Vagina (tissue), 2 donors: ENCODE data around the gene ESPNL.

ENCODE experiments used
- CTCF ChIP-seq, 3 experiments: fragments of 450-650 bp in 2 of 3; fragments of 200-600 bp in 1 of 3; sonication (generic) in 1 of 3; IDR thresholded peaks; one replicate each; pipeline ENCODE4 v1.5.1; 2017 to 2019; ENCODE audit warnings: antibody characterized with exemption in 3 of 3, mild to moderate bottlenecking in 2 of 3, moderate library complexity in 2 of 3
- POLR2A ChIP-seq, 2 donors: fragments of 450-650 bp; IDR thresholded peaks; one replicate each; pipeline ENCODE4 v1.6.1; 2017; ENCODE audit warnings: antibody characterized with exemption in 2 of 2, mild to moderate bottlenecking in 2 of 2, moderate library complexity in 2 of 2
- POLR2AphosphoS5 ChIP-seq, 2 donors: sonication (generic); formaldehyde crosslinking; IDR thresholded peaks; one replicate each; pipeline ENCODE4 v1.9.0; 2017; ENCODE audit warnings: antibody characterized with exemption in 2 of 2, mild to moderate bottlenecking in 2 of 2, low read depth in 1 of 2; ENCODE audit not compliant: insufficient read depth in 1 of 2

- TF ChIP-seq POLR2AphosphoS5 (IDR thresholded peaks at IDR 0.05; ENCODE audit: insufficient read depth in 1 of 2, low read depth in 1 of 2) (no peak), POLR2A (IDR thresholded peaks at IDR 0.05) (no peak), CTCF (IDR thresholded peaks at IDR 0.05) (no peak)
These were observed 7.6 kb downstream of the ESPNL start for GRCh38 chr2:238107525-238108422.
